Stimulated activated CD4-positive, alpha-beta T cell treated with anti-CD3 and anti-CD28 coated beads, Interleukin-1b, Interleukin-23, amount 100 ng/mL, for 24 hours (primary cell): ENCODE data around the gene SERPINB1.
"Not testable (repeated sequence)": the region's sequence is repeated elsewhere in the genome, so short reads cannot be mapped to it uniquely, and the experiment has no call there.

ENCODE experiments used
- DNase-seq, 4 experiments: peaks; one replicate each; pipeline ENCODE4 v3.0.0-alpha.2; 2020; ENCODE audit warnings: low read depth in 4 of 4, low spot score in 1 of 4

The SERPINB1 gene

DNA sequence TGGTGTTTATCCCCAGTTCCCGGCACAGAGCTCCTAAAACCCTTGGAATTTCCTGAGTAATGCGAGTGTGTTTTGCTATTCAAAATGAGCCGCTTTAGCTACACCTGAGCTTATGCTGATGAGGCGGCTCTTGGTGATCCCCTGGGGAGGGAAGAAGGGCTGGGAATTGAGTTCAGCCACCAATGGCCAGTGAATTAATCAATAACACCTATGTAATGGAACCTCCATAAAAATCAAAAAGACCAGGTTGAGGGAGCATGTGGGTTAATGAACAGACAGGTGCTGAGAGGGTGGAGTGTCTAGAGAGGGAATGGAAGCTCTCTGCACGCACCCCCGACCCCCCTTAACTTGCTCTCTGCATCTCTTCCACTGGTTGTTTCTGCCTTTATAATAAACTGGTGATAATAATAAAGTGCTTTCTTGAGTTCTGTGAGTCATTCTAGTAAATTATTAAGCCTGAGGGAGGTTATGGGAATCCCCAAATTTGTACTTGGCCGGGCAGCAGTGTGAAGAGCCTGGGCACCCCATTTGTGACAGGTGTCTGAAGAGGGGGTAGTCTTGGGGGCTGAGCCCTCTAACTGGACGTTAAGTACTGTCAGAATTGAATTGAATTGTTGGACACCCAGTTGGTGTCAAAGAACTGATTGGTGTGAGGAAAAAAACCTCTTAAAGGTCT lies 24.6 kb upstream of the SERPINB1 start:
- no peak for DNase-seq

DNA sequence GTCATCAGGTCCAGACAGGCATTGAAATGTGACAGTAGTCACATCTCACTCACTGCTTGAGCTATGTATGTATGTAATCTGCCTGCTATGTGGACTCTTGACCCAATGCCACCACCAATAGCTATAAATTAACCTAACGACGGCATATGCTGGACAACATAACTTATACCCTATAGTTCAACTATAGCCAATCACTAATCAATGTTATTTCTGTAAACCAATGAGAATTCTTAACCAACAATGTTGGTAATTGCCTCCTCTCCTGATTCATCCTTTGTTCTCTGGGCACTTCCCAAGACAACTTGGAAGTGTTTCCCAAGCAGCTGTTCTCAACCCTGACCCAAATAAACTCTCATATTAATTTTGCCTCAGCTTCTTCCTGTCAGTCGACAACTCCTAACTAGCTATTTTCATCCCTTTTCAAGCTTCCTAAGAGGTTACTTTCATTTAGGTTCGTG lies 24.1 kb upstream of the SERPINB1 start:
- DNase-seq: no peak

DNA sequence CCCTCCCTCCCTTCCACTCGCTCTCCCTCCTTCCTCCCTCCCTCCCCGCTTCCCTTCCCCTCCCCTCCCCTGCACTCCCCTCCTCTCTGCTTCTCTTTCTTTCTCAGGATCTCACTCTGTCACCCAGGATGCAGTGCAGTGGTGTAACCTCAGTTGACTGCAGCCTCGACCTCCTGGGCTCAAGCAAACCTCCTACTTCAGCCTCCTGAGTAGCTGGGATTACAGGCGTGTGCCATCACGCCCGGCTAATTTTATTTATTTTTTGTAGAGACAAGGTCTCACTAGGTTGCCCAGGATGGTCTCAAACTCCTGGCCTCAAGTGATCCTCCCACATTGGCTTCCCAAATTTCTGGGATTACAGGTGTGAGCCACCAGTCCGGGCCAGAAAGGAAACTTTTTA lies 23.6 kb upstream of the SERPINB1 start:
- no peak for DNase-seq

DNA sequence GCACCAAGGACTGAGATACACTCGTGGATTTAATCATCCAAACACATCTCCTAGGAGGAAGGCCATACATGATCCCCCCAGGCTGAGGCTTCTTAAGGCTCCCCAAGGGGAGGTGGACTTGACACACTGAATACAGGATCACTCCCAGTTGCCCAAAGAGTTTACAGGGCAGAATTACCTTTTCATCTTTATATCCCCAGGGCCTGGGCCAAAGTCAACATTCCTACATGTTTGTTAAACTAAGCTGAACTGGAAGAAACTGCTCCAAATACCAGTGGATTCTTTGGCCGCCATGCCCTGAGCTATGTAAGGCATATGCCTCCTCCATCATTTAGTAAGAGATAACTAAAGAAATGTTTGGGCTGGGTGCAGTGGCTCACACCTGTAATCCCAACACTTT lies 22.2 kb upstream of the SERPINB1 start:
- DNase-seq: no peak

DNA sequence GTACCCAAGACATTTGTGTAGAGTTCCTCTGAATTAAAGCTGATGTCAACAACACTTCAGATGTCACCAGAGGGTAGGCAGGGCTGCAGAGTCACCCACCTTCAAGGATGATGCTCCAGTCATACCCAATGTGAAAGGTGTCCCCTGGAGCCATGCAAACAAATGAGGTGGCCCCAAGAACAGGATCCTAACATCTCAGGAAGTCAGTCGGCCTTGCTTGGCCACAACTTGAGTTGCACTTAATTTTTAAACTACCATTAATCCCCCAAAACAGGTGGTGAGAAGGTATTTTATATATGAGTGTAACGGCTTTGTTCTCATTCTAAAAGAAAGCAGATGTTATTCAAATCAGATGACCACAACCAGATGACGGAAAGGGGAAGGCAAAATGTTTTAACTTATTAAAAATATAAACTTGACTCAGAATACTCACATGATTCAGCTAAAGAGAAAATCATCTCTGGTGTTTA lies 21.1 kb upstream of the SERPINB1 start:
- DNase-seq: no peak

DNA sequence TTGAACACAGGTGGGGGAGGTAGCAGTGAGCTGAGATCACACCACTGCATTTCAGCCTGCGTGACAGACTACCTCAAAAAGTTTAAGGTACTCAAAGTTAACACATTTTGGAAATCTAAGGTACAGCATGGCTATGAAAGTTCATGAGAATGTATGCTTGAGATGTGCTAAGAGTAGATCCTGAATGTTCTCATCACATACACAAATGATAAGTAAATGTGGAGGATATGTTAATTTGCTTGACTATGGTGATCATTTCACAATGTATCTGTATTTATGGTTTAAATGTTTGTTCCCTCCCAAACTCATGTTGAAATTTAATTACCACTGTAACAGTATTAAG lies 20.1 kb upstream of the SERPINB1 start:
- no peak for DNase-seq

DNA sequence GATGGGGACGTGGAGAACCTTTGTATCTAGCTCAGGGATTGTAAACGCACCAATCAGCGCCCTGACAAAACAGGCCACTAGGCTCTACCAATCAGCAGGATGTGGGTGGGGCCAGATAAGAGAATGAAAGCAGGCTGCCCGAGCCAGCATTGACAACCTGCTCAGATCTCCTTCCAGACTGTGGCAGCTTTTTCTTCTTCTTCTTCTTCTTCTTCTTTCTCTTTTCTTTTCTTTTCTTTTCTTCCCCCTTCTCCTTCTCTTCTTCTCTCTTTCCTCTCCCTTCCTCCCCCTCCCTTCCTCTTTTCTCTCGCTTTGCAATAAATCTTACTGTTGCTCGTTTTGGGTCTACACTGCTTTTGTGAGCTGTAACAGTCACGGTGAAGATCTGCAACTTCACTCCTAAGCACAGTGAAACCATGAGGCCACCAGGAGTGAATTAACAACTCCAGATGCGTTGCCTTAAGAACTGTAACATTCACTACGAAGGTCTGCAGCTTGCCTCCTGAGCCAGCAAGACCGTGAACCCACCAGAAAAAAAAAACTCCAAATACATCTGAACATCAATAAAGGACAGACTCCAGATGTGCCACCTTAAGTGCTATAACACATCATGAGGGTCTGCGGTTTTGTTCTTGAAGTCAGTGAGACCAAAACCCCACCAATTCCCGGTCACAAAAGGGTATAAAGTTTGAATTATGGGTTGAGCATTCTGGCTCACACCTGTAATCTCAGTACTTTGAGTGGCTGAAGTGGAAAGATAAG lies 19.6 kb upstream of the SERPINB1 start:
- DNase-seq: no peak

DNA sequence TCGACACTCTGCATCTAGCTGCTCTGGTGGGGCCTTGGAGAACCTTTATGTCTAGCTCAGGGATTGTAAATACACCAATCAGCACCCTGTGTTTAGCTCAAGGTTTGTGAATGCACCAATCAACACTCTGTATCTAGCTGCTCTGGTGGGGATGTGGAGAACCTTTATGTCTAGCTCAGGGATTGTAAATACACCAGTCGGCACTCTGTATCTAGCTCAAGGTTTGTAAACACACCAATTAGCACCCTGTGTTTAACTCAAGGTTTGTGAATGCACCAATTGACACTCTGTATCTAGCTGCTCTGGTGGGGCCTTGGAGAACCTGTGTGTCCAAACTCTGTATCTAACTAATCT lies 19.0 kb upstream of the SERPINB1 start:
- not testable (repeated sequence) for DNase-seq

DNA sequence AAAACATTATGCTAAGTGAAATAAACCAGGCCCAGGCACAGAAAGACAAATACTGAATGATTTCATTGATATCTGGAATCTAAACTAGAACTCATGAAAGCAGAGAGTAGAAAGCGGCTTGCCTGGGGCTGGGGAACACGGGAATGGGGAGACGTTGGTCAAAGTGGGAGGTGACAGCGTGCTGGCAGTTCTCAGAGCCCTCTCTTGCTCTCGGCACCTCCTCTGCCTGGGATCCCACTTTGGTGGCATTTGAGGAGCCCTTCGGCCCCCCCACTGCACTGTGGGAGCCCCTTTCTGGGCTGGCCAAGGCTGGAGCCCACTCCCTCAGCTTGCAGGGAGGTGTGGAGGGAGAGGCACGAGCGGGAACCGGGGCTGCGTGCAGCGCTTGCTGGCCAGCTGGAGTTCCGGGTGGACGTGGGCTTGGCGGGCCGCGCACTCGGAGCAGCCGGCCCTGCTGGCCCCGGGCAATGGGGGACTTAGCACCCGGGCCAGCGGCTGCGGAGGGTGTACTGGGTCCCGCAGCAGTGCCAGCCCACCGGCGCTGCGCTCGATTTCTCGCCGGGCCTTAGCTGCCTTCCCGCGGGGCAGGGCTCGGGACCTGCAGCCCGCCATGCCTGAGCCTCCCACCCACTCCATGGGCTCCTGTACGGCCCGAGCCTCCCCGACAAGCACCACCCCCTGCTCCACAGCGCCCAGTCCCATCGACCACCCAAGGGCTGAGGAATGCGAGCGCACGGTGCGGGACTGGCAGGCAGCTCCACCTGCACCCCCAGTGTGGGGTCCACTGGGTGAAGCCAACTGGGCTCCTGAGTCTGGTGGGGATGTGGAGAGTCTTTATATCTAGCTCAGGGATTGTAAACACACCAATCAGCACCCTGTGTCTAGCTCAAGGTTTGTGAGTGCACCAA lies 18.4 kb upstream of the SERPINB1 start:
- not testable (repeated sequence) for DNase-seq

DNA sequence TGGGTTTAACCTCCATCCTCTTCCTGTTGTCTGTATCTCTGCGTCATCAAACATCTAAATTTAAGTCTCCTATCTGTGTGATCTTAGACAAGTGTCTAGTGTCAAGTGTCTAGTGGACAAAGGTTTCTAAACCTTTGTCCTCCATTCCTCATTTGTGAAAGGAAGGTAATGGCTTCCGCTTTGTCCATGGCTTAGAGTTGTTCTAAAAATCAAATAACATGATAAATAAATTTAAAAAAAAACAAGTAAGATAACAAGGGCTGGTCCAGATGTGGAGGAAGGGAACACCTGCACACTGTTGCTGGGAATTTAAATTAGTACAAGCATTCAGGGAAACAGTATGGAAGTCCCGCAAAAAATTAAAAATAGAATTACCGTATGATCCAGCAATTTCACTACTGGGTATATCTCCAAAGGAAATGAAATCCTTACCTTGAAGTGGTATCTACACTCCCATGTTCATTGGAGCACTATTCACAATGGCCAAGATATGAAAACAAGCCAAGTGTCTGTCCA lies 17.6 kb upstream of the SERPINB1 start:
- DNase-seq: no peak

DNA sequence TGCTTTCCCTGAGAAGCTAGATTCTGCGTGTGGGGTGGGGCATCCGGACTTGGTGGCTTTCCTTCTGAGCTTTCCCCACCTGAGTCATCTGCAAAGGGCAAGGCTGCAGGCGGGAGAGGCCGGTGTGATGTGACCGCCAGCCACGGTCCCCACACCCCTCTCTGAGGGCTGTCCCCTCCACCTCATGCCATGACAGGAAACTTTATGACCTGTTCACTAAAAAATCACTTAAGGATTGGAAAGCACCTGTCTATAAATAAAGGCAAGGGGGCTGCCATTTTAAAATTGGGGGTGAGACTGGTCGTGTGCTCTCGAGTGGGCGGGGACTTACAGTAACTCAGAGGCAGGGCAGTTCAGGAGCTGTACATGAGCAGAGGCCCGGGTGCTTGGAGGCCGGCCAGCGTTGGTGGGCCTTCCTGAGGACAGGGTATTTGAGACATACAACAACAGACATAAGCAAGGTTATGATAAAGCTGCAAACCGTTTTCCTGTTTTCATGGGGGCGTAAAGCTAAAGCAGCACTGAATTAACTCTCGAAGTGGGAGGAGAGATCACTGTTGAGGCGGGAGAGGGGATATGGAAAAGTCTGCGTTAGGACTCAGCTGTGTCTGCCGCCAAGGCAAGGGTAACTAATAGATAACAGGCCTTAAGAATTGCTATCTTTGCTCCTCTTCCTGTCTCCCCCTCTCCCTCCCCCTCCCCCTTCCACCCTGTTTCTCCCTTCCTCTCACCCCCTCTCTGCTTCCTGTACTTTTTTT lies 16.1 kb upstream of the SERPINB1 start:
- DNase-seq: peak in 3 of 4 experiments; percentile 41 to 85 (median 61)

DNA sequence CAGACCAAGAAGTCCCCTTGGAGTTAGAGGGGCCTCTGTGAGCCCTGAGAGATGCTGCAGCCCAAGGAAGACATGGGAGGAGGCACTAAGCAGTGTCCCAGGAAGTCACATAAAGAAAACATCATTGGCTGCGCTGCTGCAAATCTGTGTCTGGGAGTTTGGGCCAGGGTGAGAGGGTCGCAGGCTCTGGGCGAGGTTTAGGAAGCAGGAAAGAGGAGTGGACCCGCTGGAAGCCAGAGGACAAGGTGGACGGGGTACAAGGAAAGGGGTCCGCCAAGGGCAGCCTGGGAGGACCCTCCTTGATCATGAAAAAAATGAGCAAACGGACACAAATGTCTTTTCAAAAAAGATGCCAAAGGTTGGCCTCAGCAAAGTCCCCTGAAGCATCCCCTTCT lies 15.5 kb upstream of the SERPINB1 start:
- DNase-seq: no peak

DNA sequence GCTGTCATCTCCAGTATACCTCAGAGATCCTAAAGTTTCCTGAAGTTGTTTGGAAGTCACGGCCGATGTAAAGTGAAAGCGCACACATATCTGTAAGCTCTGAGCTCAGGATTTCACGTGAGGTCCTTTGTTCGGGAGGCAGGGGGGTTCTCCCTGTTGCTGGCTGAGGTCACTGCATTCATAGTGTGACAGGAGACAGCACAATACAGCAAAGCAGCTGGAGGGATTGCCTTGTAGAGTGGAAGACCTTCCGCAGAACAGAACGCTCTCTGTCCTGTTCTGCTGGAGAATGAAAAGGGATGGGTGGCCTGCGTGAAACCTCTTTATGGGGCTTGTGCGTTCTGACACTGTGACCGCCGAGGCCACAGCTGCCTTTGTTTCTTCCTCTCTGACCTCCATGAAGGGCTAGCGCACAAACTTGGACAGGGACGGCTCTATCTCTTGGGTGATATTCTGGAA lies 13.4 kb upstream of the SERPINB1 start:
- no peak for DNase-seq

DNA sequence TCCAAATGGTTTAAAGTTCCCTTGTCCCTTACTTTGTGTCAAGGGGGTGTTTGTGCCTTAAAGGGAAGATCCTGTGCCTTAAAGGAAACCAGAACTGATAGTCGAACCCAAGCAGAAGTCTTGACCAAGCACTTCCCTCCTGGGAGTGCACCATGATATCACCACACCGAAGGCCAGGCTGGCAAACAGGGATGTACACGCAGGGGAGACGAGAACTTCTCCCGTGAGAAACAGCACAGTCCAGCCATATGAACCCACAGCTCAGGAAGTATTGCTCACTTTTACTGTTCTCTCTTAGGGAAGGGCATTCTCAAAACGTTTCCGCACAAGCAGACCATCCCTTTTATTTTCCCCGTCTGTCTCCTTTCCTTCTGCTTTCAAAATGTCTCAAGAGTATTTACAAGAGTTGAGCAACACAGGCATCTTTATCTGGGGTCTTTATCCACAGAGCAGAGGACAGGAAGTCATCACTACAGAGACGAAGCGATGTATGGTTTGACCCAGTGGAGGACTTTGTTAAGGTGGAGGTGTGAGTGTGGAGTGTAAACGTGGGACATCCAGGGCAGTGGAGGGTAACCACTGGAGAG lies 12.8 kb upstream of the SERPINB1 start:
- no peak for DNase-seq

DNA sequence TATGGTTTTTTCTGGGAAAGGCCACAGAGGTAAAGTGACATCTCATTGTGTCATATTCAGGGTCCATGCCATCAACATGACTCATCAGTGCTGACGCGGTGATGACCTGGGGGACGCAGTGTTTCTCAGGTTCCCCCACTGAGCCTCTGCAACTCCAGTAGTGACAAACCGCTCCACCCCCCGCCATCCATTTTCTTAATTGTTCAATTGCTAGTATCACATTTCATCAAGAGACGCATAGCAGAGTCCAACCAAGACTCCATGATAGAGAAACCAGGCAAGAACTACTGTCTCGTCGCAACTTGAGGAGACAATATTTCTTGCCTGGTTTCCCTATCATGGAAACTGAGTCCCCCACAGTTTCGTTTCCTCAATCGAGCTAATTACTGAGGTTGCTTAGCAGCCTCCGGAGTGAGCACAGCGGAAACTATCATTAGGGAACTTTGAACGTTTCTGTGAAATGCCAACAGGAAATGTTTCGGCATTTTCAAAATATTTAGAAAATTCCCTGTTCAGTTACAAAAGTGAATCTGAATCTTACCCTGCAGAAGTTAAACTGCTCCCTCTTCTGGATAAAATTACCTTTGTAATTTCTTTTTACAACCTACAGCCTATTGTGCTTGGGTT lies 12.2 kb upstream of the SERPINB1 start:
- peak; percentile 51 to 84 (median 70) for DNase-seq

DNA sequence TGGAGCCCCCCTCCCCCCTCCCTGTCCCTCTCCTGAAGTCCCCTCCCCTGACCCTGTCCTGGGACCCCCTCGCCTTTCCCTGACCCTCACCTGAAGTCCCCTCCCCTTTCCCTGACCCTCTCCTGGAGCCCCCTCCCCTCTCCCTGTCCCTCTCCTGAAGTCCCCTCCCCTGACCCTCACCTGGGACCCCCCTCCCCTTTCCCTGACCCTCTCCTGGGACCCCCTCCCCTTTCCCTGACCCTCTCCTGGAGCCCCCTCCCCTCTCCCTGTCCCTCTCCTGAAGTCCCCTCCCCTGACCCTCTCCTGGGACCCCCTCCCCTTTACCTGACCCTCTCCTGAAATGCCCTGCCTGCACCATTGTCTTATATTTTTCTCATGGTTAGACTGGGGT lies 11.7 kb upstream of the SERPINB1 start:
- not testable (repeated sequence) for DNase-seq

DNA sequence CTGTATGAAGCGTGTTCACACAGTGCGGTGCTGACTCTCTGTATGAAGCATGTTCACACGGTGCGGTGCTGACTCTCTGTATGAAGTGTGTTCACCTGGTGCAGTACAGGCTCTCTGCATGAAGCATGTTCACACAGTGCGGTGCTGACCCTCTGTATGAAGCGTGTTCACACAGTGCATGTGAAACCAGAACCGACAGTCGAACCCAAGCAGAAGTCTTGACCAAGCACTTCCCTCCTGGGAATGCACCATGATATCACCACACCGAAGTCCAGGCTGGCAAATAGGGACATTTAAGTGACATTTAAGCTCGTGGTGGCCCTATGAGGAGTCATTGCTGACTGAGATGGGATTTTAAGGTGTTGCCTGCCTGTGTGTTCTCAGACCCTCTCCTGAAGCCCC lies 11.3 kb upstream of the SERPINB1 start:
- DNase-seq: no peak

DNA sequence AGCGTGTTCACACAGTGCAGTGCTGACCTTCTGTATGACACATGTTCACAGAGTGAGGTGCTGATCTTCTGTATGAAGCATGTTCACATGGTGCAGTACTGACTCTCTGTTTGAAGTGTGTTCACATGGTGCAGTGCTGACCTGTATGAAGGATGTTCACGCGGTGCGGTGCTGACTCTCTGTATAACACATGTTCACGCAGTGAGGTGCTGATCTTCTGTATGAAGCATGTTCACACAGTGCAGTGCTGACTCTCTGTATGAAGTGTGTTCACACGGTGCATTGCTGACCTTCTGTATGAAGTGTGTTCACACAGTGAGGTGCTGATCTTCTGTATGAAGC lies 10.8 kb upstream of the SERPINB1 start:
- no peak for DNase-seq

DNA sequence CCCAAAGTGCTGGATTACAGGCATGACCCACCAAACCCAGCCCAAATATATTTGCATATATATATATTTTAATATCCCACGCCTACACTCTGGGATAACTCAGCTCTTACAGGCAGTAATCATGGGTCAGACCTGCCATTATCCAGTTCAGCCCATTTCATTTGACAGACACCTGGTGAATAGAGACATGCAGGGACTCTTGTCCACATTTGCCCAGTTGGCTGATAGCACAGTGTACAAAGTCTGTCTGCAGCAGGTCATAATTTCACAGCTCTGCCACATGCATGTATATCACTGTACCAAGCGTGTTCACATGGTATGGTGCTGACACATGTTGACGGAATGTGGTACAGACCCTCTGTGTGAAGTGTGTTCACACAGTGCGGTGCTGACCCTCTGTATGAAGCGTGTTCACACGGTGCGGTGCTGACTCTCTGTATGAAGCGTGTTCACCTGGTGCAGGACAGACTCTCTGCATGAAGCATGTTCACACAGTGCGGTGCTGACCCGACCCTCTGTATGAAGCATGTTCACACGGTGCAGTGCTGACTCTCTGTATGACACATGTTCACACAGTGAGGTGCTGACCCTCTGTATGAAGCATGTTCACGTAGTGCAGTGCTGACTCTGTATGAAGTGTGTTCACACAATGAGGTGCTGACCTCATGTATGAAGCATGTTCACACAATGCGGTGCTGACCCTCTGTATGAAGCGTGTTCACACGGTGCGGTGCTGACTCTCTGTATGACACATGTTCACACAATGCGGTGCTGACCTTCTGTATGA lies 10.3 kb upstream of the SERPINB1 start:
- no peak for DNase-seq
